ENCODE data around the gene SLC17A3.

SLC17A3 gene, protein sequence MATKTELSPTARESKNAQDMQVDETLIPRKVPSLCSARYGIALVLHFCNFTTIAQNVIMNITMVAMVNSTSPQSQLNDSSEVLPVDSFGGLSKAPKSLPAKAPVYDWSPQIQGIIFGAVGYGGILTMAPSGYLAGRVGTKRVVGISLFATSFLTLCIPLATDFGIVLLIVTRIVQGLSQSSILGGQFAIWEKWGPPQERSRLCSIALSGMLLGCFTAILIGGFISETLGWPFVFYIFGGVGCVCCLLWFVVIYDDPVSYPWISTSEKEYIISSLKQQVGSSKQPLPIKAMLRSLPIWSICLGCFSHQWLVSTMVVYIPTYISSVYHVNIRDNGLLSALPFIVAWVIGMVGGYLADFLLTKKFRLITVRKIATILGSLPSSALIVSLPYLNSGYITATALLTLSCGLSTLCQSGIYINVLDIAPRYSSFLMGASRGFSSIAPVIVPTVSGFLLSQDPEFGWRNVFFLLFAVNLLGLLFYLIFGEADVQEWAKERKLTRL

DNA sequence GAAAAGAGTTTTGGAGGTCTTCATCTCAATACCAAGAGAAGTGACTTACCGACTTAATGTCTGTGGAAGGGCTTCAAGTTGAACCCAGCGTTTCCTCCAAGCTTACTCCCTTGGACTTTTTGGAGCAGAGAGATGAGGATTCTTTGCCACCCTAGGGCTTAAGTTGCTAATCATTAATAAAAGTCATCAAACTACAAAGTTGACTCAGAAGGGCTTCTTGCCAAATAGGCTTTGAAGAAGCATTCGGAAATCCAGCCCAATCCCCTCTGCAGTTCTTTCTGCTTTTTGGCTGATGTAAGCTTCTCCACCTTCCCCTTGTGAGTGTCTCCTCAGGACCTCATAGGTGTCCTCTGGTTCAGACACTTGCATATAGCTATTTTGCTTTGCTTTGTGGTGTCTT, at the start of gene SLC17A3:
SLC17A3 (minus strand) TSS at position 126 of the 400 bp plus-strand sequence. CDS start 5,856 bp downstream, outside the sequence.
- no peak for DNase-seq
- no peak within 1 kb of the TSS for H3K27ac ChIP-seq (ENCODE audit: low read length)
- no peaks in the 10 kb centered on the region for H4K20me1 ChIP-seq (ENCODE audit: insufficient read depth, low read length)
- no peak within 1 kb of the TSS for H3K4me3 ChIP-seq (ENCODE audit: low read length)
- H2AFZ ChIP-seq (ENCODE audit: low read length): no peak within 1 kb of the TSS
- H3K27me3 ChIP-seq (replicated peaks; ENCODE audit: insufficient read depth, low read length): no peaks in the 10 kb centered on the region
- H3K9me2 ChIP-seq (replicated peaks; ENCODE audit: insufficient read depth, low read length): no peaks in the 10 kb centered on the region
- H3K9me3 ChIP-seq (replicated peaks; ENCODE audit: insufficient read depth, low read length): no peaks in the 10 kb centered on the region
- TF ChIP-seq EZH2 (optimal IDR thresholded peaks at IDR 0.05; ENCODE audit: low read depth, low read length) (no peak), EZH2phosphoT487 (IDR thresholded peaks at IDR 0.05; ENCODE audit: low read length) (no peak)
- TF ChIP-seq, protein P1, sequence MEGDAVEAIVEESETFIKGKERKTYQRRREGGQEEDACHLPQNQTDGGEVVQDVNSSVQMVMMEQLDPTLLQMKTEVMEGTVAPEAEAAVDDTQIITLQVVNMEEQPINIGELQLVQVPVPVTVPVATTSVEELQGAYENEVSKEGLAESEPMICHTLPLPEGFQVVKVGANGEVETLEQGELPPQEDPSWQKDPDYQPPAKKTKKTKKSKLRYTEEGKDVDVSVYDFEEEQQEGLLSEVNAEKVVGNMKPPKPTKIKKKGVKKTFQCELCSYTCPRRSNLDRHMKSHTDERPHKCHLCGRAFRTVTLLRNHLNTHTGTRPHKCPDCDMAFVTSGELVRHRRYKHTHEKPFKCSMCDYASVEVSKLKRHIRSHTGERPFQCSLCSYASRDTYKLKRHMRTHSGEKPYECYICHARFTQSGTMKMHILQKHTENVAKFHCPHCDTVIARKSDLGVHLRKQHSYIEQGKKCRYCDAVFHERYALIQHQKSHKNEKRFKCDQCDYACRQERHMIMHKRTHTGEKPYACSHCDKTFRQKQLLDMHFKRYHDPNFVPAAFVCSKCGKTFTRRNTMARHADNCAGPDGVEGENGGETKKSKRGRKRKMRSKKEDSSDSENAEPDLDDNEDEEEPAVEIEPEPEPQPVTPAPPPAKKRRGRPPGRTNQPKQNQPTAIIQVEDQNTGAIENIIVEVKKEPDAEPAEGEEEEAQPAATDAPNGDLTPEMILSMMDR (IDR thresholded peaks at IDR 0.05; ENCODE audit: low read length): no peak
- H3K36me3 ChIP-seq (replicated peaks; ENCODE audit: insufficient read depth, low read length): no peaks in the 10 kb centered on the region
- H3F3A ChIP-seq (ENCODE audit: insufficient read depth, low read length): no peaks in the 10 kb centered on the region
- no peaks in the 10 kb centered on the region for H3K4me1 ChIP-seq (ENCODE audit: low read length)
- H3K4me2 ChIP-seq (ENCODE audit: low read depth, low read length): no peak within 1 kb of the TSS
- no peak within 1 kb of the TSS for H3K9ac ChIP-seq (ENCODE audit: low read length)
- H3K79me2 ChIP-seq (ENCODE audit: low read length): no peaks in the 10 kb centered on the region

DNA sequence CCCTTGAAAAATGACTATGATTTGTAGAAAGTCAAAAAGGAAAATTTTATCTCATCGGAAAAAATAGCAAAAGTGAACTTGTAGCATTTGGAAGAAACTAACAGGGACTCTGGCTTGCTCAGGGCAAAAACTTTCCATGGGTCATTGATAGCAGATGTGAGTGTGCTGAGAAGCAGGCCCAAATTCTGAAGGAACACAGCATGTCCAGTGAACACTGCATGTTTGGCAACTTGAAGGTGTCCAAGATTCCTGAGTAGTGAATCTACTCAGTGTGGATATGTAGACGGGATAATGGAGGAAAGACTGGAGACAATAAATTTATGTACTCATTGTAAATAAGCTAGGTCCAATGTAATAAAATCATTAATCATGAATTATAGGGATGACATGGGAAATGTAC, 48.3 kb upstream of the SLC17A3 start:
- H3K27ac ChIP-seq (ENCODE audit: low read length): no peak overlapping the region
- no peak overlapping the region for H3K4me2 ChIP-seq (ENCODE audit: low read depth, low read length)
- DNase-seq: no peak
- H3K4me3 ChIP-seq (ENCODE audit: low read length): no peak overlapping the region
- H3K9ac ChIP-seq (ENCODE audit: low read length): no peak overlapping the region
- TF ChIP-seq, protein P1 (IDR thresholded peaks at IDR 0.05; ENCODE audit: low read length): no peak
- TF ChIP-seq EZH2phosphoT487 (IDR thresholded peaks at IDR 0.05; ENCODE audit: low read length) (no peak), EZH2 (optimal IDR thresholded peaks at IDR 0.05; ENCODE audit: low read depth, low read length) (no peak)
- H3K9me2 ChIP-seq (replicated peaks; ENCODE audit: insufficient read depth, low read length): no peaks in the 10 kb centered on the region
- no peaks in the 10 kb centered on the region for H3K9me3 ChIP-seq (replicated peaks; ENCODE audit: insufficient read depth, low read length)
- no peak overlapping the region for H2AFZ ChIP-seq (ENCODE audit: low read length)
- no peaks in the 10 kb centered on the region for H3K36me3 ChIP-seq (replicated peaks; ENCODE audit: insufficient read depth, low read length)
- no peaks in the 10 kb centered on the region for H3K27me3 ChIP-seq (replicated peaks; ENCODE audit: insufficient read depth, low read length)
- H3K79me2 ChIP-seq (ENCODE audit: low read length): no peaks in the 10 kb centered on the region
- no peaks in the 10 kb centered on the region for H3K4me1 ChIP-seq (ENCODE audit: low read length)
- H4K20me1 ChIP-seq (ENCODE audit: insufficient read depth, low read length): no peaks in the 10 kb centered on the region
- no peaks in the 10 kb centered on the region for H3F3A ChIP-seq (ENCODE audit: insufficient read depth, low read length)

DNA sequence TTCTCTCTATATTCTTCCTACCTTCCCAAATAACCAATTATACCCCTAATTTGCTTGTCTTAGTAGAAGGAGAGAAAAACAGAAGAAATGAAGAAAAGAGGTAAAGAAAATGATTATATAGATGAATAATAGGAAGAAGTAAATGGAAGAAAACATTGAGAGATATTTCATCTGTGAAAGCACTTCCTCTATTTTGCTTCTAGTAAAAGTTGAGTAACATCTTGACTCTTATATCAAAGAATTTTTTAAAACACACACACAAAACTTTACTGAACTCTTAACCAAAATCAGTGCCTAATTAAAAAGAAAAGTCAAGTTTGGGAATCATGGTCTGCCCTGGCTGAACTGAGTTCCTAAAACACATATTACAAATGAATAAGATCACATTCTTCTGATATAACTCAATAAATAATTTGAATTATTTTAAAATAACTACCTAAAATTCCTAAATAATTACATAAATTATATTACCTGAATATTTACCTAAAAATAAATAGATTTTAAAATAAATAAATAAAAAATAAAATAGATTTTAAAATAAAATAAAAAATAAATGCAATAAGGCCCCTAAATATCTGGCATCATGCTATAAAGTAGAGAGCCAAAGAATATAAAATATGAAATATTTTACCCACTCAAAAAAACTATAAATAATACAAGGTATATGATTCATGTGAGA, 47.6 kb upstream of the SLC17A3 start:
- no peak for DNase-seq
- TF ChIP-seq EZH2 (optimal IDR thresholded peaks at IDR 0.05; ENCODE audit: low read depth, low read length): no peak
- no peak for TF ChIP-seq EZH2phosphoT487 (IDR thresholded peaks at IDR 0.05; ENCODE audit: low read length)
- TF ChIP-seq, protein P1 (IDR thresholded peaks at IDR 0.05; ENCODE audit: low read length): no peak
- H3K9me3 ChIP-seq (replicated peaks; ENCODE audit: insufficient read depth, low read length): no peaks in the 10 kb centered on the region
- no peak overlapping the region for H3K9ac ChIP-seq (ENCODE audit: low read length)
- no peaks in the 10 kb centered on the region for H3K9me2 ChIP-seq (replicated peaks; ENCODE audit: insufficient read depth, low read length)
- H3K36me3 ChIP-seq (replicated peaks; ENCODE audit: insufficient read depth, low read length): no peaks in the 10 kb centered on the region
- no peak overlapping the region for H3K27ac ChIP-seq (ENCODE audit: low read length)
- no peak overlapping the region for H3K4me3 ChIP-seq (ENCODE audit: low read length)
- no peaks in the 10 kb centered on the region for H4K20me1 ChIP-seq (ENCODE audit: insufficient read depth, low read length)
- H3K27me3 ChIP-seq (replicated peaks; ENCODE audit: insufficient read depth, low read length): no peaks in the 10 kb centered on the region
- H3F3A ChIP-seq (ENCODE audit: insufficient read depth, low read length): no peaks in the 10 kb centered on the region
- H3K4me1 ChIP-seq (ENCODE audit: low read length): no peaks in the 10 kb centered on the region
- no peak overlapping the region for H2AFZ ChIP-seq (ENCODE audit: low read length)
- no peaks in the 10 kb centered on the region for H3K79me2 ChIP-seq (ENCODE audit: low read length)
- H3K4me2 ChIP-seq (ENCODE audit: low read depth, low read length): no peak overlapping the region

Measured in MM.1S (cell line).